ENCODE results near the gene DPH1.
"Not testable (repeated sequence)": the region's sequence is repeated elsewhere in the genome, so short reads cannot be mapped to it uniquely, and the experiment has no call there.

The DPH1 gene

DNA sequence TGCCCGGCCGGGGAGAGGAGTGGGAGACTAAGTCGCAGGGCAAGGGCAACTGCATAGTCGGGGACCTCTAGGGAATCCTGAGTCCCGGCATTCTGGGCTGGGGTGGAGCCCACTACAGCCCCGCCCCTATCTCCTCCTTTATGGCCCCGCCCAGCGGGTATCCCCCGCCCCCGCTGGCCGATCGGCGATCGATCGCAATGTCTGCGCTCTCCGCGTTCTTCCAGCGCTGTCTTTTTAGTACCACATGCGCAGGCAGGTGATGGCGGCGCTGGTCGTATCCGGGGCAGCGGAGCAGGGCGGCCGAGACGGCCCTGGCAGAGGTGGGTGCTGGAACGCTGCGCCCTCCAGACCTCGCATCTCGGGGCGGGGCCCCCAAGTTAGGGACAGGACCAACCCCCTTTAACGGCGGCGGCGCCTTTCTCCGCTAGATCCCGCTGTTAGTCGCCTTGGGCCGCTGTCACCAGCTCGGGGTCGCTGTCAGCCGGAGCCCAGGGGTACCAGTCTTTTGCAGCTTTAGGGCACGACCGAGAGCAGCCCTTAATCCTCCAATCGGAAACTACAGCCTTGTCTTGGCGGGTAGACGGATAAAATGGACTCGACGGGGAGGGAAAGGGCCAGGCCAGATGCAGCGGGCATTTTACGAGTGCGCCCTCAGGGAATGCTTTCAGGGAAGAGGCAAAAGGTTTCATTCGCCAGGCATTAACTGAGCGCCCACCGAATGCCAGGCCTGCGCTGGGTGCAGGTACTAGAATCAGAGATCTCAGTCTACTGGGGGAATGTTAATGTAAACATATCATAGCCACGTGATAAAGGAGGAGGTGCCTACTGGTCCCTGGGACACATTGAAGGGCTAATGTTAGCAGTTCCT is at the start of gene DPH1:
Gene DPH1 (plus strand): TSS at position 243 of the 868 bp plus-strand sequence. CDS start 17 bp downstream, at position 260.
- peak; percentile 77 for DNase-seq

DNA sequence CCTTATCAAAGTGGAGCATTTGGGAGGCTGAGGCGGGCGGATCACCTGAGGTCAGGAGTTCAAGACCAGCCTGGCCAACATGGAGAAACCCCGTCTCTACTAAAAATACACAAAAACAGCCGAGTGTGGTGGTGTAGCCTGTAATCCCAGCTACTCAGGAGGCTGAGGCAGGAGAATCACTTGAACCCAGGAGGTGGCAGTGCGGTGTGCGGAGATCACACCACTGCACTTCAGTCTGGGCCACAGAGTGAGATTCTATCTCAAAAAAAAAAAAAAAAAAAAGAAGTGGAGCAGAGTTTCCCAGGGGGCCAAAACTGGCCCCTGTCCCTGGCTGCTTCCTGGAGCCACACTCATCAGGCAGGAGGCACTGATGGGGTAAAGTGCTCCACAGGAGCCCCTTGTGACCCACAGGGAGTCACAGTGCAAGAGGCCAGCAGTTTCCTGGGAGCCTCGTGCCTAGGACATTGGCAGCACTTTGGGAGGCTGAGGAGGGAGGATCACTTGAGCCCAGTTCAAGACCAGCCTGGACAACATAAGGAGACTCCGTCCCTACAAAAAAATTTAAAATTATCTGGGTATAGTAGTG is 49.2 kb upstream of the DPH1 start:
- DNase-seq = no peak

DNA sequence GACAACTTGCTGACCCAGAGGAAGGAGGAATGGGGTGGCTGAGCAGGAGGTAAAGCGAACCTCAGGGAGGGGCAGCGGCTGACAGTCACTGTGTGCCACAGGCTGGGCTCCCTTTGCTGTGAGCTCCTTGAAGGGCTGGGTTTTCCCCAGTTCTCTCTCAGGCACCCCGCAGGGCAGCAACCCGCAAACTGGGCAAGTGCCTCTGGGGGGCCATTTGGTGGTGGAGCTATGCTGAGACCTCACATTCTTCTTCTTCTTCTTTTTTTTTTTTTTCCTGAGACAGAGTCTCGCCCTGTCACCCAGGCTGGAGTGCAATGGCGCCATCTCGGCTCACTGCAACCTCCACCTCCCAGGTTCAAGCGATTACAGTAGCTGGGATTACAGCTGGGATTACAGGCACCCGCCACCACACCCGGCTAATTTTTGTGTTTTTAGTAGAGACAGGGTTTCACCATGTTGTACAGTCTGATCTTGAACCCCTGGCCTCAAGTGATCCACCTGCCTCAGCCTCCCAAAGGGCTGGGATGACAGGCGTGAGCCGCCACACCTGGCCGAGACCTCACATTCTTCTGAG is 47.1 kb upstream of the DPH1 start:
- not testable (repeated sequence) for DNase-seq

DNA sequence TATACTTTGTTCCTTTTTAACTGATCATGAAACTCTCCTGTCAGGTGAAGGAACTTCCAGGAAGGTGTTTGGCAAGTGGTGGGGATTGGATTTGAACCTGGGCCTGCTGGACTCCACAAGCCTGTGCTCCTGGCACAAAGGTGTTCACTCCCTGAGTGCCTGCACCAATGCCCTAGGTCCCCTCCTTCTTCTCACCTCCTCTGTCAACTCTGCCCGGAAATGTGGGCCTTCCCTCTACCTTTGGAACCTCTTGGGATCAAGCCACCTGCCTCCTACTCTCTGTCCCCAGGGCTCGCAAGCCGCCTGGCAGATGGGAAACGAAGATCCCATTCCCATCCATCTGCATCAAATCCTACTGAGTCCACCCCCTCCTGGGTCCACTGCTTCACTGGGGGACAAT is 44.9 kb upstream of the DPH1 start:
- no peak for DNase-seq

DNA sequence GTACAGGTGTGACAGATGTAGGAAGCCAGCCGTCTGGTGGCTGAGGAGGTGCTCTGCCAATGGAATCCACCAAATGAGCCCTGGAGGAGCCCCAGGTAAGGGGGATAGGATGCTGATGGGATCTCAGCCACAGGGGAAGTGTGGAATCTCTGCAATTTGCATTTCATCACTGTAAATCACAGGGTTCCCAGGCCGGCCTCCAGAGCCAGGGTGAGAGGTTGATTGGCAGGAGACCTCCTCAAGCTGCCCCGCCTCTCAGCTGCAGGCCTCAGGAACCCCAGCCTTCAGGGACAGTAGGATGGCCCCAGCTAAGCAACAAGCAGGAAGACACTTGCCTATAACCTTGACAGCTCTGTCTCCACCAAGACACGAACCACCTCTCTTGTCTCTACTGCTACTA is 44.3 kb upstream of the DPH1 start:
- DNase-seq = no peak

DNA sequence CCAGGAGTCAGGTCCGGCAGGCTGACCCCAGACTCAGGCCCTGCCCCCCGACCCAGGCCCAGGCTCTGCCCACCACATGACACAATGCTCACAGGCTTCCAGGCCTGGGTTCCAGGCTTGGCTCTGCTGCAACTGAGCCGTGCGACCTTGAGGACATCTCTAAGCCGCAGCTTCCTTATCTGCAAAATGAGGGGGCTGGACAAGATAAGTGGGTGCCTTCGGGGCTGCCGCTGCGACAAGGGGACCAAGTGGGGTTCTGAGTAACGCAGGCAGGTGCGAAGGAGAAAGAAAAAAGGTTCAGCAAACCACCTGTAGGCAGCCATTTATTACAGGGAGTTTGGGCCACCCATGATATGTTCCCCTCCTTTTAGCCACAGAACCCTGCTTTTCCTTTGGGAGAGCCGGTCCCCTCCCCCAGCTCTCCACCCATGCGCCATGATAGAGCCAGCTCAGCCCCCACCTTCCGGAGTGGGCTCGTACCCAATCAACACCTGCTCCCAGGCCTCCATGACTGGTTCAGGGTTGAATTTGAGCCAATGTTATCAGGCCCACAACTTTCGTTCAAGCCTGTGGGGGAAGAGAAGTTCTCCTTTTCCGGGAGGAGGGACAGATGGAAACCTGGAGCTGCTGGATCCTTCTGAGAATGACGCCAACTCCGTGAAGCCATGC is 43.0 kb upstream of the DPH1 start:
- DNase-seq = no peak

DNA sequence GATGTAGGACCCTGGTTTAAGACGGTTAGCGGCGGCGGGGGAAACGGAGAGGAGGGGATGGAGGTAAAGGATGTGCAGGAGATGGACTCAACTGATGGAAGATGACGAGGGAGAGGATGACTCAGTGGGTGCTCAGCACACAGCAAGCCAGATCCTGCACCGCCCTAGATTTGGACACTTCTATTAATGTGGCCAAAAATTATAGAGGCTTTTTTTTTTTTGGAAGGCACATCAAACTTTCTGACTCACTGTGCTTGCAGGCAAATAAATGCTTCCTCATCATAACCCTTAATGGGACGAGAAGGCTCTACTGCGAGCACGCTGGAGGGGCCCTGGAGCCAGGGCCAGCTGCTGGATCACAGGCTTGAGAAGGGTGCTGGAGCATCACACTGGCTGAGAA is 40.8 kb upstream of the DPH1 start:
- DNase-seq = no peak

DNA sequence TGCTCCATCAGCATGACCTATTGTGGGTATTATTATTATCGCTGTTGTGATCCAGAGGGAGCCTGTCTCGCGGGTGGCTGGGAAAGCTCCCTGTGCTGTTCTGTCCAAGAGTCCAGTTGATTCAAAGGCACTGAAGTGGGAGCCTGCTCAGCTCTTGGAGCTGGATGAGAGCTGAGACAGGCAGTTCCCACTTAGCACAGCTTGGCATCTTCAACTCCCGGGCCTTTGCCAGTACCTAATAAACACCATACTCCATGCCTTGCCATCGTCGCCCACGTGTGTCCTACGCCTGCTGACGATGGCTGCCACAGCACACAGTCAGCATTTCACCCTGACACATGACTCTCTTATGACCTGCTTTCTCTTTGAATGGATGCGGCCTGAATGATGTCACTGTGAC is 37.4 kb upstream of the DPH1 start:
- DNase-seq = no peak

DNA sequence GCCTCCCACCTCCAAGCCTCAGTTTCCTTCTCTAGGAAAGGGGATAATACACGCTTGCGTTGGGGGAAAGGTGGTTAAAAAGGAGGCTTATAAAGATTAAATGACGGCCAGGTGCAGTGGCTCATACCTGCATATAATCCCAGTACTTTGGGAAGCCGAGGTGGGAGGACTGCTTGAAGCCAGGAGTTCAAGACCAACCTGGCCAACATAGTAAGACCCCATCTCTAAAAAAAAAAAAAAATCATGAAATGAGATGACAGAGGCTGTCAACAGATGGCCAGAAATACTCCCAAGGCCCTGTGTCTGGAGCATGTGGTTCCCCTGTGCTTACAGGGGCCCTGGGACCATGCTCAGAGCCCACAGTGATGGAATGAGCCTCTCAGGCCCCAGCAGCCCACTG is 35.2 kb upstream of the DPH1 start:
- no peak for DNase-seq

DNA sequence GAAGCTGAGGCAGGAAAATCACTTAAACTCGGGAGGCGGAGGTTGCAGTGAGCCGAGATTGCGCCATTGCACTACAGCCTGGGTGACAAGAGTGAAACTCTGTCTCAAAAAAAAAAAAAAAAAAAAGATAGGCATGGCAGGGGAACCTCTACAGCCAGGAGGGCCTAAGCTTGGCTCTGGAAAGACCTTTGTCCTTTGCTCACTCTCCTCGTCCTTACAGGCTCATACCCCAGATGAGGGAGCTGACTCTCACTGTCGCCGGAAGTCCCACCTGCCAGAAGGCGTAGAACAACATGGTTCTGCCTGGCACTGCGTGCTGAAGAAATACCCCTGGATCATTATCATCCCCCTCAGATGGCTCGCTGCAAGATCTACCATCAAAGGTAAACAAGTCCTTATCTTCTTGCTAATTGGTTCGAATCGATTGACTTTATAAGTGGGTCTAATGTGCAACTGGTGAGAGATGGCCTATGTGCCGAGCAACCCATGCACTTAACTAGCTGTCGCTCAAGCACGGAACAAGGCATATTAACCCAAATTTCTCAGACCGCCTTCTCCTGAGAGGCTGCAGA is 34.5 kb upstream of the DPH1 start:
- DNase-seq = no peak

DNA sequence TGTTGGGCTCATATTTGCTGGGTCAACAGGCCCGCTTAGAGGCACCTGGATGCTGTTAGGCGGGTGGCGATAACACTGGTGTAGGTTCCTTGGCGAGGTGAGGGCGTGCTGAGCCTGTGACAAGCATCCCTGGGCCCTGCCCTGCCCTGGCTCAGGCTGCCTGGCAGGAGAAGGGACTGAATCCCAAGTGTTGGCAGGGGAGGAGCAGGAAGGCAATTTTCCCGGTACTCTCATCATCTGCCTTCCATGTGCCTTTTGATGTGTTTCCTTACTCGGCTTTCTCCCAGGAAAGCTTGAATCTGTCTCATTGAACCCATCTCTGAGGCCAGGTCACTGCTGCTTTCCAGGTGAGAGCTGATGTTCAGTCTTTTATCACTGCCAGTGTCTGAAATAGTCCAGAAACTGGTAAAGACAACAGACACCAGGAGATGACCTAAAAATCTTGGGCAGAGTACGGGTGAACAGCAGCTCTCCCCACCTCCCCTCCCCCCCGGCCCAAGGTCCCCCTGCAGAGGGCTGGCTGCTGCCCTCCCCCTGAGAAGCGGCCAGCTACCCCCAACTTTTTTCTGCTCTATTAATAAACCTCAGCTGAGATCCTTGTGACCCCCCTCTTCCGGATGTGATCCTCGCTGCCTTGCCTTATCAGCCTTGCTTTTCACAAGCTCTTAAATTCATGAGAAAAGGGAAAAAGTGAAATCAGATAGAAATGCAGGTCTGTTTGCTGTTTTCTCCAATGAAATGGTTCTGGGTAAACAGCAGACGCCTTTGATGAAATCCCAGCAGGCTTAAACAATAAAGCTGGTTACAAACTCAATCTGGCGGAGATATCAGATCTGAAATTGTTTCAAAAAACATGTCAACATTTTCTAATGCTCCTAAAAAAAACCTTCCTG is 33.8 kb upstream of the DPH1 start:
- DNase-seq = no peak

DNA sequence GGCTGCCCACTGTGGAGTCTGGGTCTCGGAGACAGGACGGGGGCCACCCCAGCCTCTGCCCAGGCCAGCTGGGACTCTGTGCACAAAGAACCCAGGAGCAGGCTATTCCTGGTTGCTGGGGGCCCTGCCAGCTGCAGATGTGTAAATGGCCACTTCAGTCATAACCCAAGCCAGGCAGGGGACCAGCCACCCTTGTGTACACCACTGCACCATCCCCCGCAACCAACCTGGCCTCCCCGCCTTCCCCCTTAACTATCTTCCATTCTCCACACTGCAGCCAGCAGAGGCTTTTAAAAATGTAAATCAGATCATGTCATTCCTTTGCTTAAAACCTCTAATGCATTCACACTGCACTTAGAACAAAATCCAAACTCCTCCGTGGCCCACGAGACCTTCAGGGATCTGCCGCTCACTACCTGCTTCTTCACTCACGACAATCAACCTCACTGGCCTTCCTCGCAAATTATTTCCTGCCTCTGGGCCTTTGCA is 33.1 kb upstream of the DPH1 start:
- DNase-seq = no peak

DNA sequence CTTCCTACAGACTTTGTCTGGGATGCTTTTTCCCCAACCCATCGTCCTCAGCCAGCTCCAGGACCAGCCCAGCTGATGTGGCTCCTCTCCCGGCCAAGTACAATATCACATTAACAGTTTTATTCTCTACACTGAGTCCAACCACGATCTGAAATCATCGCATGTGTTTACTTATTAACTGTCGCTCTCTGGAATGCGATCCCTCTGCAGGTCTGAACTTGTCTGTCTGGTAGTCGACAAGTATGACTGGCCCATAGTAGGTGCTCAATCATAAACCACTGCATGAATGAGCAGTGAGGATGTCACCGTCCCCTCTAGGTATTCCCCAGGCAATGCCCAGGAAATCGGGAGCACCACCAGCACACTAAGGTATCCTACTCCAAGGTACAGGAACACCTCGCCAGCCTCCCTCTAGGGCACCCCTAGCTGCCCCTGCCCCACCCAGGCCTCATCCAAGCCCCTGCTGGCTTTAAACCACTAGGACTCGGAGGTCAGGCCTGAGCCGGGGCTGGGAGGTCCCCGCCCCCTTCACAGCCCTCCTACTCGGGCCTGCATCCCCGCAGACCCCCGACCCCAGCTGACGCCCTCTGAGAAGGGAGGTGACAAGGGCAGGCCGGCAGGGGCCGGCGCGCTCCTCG is 32.5 kb upstream of the DPH1 start:
- DNase-seq = no peak

DNA sequence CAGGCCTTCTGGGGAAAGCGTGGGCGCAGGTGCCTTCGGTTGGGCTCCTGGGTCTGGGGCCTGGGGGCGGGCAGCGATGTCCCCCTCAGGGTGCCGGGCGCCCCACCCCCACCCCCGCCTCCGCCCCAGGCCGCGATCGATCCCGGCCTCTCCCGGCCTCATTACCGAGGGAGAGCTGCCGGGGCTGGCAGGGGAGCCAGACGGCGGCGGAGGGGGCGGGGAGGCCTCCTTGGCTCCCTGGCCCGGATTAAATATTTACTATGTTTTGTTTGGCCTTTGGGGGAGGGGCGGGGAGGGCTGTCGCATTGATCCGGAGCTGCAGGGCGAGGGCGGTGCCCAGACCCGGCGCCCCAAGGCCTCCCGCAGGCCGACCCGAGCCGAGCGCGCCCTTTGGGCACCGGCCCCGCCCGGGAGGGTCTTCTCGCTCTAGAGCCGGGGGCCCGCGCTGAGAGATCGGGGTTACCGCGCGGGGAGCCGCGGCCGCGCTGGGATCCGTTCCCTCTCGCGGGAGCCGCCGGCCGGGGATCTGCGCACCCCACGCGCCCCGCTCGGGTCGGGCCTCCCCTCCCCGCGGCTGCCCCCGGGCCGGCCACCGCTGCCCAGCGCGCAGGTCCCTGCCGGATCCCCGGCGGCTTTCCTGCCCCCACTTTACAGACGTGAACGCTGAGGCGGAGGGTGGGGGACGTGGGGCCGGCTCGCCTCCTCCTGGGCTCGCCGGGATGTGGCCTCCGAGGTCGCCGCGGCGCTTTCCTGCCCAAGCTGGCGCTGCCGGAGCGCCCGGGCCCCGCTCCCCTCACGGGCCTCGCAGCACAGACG is 31.8 kb upstream of the DPH1 start:
- DNase-seq = no peak

DNA sequence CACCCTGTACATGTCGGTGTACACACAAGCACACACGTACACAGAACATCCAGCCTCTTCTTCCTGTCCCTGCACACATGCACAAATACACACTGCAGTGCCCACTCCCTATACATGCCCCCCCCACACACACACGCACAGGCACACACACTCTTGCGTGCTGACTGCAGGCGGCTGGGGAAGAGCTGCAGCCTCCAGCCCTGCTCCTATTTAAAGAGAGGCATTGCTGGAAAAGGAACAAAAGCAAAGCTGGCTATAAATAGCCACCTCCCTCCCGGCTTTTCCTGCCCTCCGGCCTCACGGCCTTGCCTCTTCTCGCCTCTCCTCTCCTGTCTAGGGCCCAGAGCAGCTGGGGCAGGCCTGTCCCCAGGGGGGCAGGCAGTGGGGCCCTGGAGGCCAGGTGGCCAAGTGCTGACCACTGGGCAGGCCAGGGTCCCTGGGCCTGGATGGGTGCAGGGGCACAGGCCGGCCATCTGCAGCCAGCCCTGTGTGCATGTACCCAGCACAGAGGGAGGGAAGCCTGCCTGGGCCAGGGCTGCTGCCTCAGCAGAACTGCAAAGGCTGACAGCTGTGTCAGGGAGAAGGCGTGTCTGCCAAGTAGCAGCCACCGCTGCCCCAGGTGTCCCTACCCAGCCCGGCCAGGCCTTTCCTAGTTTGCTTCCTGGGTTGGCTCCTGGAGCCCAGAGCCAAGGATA is 30.2 kb upstream of the DPH1 start:
- DNase-seq = no peak

DNA sequence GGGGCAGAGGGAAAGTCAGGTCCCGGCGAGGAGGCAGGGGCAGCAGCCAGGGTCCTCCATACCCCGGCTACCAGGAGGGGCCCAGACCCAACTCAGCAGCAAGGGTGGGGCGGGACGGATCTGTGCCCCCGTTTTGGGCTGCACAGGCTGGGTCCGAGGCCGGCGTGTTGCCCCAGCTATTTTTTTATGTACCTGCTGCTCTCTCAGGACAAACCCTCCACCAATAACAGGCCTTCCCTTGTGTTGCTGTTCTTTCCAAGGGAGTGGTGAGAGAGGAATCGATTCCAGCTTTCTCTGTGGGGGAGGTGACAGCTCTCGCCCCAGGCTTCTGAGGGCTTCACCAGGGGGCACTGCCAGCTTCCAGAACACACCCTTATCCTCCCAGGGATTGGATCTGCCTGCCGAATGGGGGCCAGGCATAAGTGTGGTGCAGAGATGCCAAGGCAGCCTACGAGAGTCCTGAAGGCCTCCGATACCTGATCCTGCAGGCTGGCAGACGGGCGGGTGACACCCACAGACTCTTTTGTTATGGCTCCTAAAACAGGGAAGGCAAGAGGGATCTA is 27.1 kb upstream of the DPH1 start:
- DNase-seq = no peak

DNA sequence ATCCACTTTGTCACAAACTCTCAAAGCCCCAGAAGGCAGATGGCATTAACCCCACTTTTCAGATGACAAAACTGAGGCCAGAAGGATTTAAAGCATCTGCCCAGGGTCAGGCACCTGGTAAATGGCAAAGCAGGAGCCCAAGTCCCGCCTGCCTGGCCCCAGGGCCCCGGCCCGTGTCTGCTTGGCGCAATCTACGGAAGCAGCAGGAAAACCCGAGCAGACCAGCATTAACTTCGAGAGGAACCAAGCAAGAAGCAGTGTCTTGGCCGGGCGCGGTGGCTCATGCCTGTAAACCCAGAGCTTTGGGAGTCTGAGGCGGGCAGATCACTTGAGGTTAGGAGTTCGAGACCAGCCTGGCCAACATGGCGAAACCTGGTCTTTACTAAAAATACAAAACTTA is 26.4 kb upstream of the DPH1 start:
- no peak for DNase-seq

DNA sequence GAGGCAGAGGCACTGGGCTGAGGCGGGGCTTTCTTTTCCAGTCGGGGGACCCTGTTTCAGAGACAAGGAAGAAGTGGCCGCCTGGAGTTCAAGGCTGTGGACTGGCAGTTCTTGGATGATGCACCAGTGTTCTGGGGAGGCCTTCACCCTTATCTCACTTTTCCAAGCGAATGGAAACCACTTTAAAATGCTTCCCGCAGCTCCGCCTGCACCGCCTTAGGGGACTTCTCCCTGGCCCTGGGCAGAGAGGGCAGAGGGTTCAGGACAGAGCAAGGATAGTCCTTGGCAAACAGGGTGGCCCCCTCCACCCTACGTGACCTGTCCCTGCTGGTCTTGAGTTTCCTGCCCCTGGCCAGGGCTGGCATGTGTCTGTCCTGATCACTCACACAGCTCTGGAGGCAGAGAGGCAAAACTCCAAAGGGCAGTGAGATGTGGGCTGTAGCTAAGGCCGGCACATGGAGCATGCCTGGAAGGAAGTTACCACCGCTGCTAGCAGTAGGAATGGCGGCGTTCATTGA is 25.5 kb upstream of the DPH1 start:
- no peak for DNase-seq

DNA sequence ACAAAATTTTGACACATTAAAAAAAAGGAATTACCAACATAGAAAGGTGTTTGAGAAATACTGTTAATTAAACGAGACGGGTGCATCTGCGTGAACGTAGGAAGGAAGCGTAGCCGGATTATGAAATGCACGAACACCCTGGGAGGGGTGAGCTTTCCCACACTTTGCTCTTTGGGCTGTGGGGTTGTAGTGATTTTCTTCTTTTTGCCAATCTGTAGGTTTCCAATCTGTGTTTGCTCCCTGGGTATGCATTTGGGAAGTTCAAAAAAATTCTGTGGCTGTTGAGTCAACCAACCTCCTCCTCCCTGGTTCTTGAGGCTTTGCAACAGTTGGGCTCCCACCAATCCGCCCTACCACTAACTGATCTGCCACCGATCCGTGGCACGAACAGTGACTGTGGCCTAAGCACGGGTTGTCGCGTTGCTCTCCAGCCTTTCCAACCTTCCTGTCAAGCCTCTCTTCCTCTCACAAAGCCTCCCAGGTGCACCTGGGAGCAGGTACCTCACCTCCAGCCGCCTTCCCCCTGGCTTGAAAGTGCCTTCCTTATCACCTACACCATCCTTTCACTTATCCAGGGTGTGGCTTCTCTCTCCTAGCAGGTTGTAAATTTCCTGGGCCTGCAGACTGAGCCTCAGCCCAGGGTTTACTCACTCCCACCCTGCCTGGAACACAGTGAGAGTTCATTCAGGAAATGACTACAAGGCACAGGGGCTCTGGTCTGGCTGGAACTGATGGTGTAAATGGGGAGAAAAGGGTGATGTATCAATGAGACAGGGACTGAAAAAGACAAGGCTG is 21.4 kb upstream of the DPH1 start:
- DNase-seq = no peak
